Kidney (tissue), 14 donors: ENCODE results near the gene SUN2. TPM values are rescaled to one million over a fixed set of nuclear protein-coding genes. Genes with fewer than 3 reads are reported as not detected.

Experiments used
- DNase-seq, 5 donors: peaks; one replicate each; pipeline ENCODE4 v3.0.0-alpha.2; 2013 to 2020
- FAIRE-seq: peaks from 2 replicates; lab custom pipeline; 2012; peaks lifted over from hg19 to GRCh38; lab: Jason Lieb, UNC
- H3K27ac ChIP-seq, 2 donors: one replicate each; pipeline ENCODE4 v1.7.0; 2013; ENCODE audit warnings: low read depth in 2 of 2, low read length in 2 of 2, inconsistent platforms in 1 of 2
- H3K27me3 ChIP-seq: one replicate; pipeline ENCODE4 v1.7.1; 2013; ENCODE audit warnings: low read length, inconsistent platforms; ENCODE audit not compliant: control insufficient read depth, insufficient read depth
- H3K36me3 ChIP-seq, 3 donors: one replicate each; pipeline versions ENCODE4 v1.7.0 to v1.7.1; 2013; ENCODE audit warnings: low read length in 3 of 3, control low read depth in 1 of 3, inconsistent platforms in 1 of 3; ENCODE audit not compliant: insufficient read depth in 3 of 3, control insufficient read depth in 2 of 3
- H3K4me1 ChIP-seq, 3 donors: one replicate each; pipeline versions ENCODE4 v1.7.0 to v1.7.1; 2013; ENCODE audit warnings: low read length in 3 of 3, inconsistent platforms in 1 of 3, low read depth in 1 of 3; ENCODE audit not compliant: control insufficient read depth in 2 of 3, insufficient read depth in 2 of 3
- H3K4me3 ChIP-seq, 3 donors: one replicate each; pipeline versions ENCODE4 v1.7.0 to v1.8.1; 2013; ENCODE audit warnings: low read length in 3 of 3, control low read depth in 1 of 3, inconsistent platforms in 1 of 3
- H3K9ac ChIP-seq, 3 donors: one replicate each; pipeline versions ENCODE4 v1.7.0 to v1.7.1; 2013; ENCODE audit warnings: low read length in 3 of 3, control low read depth in 1 of 3, inconsistent platforms in 1 of 3
- H3K9me3 ChIP-seq, 3 donors: one replicate each; pipeline versions ENCODE4 v1.7.0 to v1.7.1; 2013; ENCODE audit warnings: low read length in 3 of 3, control low read depth in 1 of 3, inconsistent platforms in 1 of 3; ENCODE audit not compliant: control insufficient read depth in 2 of 3, insufficient read depth in 1 of 3
- CTCF ChIP-seq: IDR thresholded peaks from 3 replicates; pipeline ENCODE4 v1.5.1; 2012; ENCODE audit warnings: mild to moderate bottlenecking, moderate library complexity, borderline replicate concordance; ENCODE audit not compliant: insufficient read depth; ENCODE audit errors: extremely low read depth
- intact Hi-C: fragments of 100-400 bp; cut with DNase I; formaldehyde crosslinking; loops from one replicate; pipeline ENCODE4 v1.11.1; 2022
- polyA plus RNA-seq: library from polyadenylated mRNA; stranded (reverse); fragments of 350-450 nt; fragmentation: Illumina TruSeq; extraction: RNeasy Lipid Tissue Mini Kit (QIAGEN cat#74804); gene quantifications from one replicate; pipeline ENCODE4 v1.2.3, GENCODE V29; 2014; ENCODE audit warnings: low read depth, low replicate concordance; ENCODE audit not compliant: insufficient read depth
- total RNA-seq: library from RNA; stranded (reverse); fragmentation: NEBNext Ultra II Directional; extraction: Animal tissue kit (Norgen Biotek cat#: 25700); gene quantifications from one replicate; pipeline ENCODE4 v1.2.1, GENCODE V29; 2021
- donor health status: control.
- donor health status: control.
- donor health status: control.
- donor health status: control.
- donor health status: control.
- donor health status: DM: yes; HTN: yes; CAD: no.
- donor health status: Normal renal cell carcinoma (clear cell type).

The SUN2 gene
- total and polyA plus RNA-seq, 2 donors from 2014 or later, result 41.7 to 199 TPM

DNA sequence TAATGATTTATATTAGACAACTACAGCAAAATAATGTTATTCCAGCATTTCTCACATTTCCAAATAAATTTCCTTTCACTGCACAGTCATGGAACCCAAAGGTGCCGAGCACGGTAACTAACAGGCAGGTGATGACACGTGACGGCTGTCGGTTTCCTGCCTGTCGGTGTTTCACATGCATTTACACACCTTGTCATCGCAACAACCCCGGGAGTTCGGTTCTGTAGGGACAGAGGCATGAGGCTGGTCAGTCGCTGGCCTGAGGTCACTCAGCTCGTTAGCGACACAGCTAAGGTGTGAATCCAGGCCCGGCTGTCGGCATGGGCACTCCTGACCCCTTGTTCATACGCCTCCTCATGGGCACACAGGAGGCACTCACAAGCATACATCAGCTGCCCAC is 28.2 kb upstream of the SUN2 start:
- Histone ChIP-seq H3K9me3 (no peaks in the 10 kb centered on the region), H3K36me3 (no peaks in the 10 kb centered on the region), H3K4me3 (no peak overlapping the region), H3K9ac (no peak overlapping the region), H3K27ac (no peak overlapping the region), H3K27me3 (no peaks in the 10 kb centered on the region), H3K4me1 (peaks cover 0 to 6% (median 0%) of the 10 kb centered on the region in 3 donors)
- FAIRE-seq (no peak), DNase-seq (no peak)
- no peak for TF ChIP-seq CTCF
- intact Hi-C loops, result no loop called here

- Histone ChIP-seq H3K4me1 (peaks cover 0 to 6% (median 0%) of the 10 kb centered on the region in 3 donors), H3K9me3 (no peaks in the 10 kb centered on the region), H3K36me3 (no peaks in the 10 kb centered on the region), H3K27me3 (no peaks in the 10 kb centered on the region), H3K27ac (no peak overlapping the region), H3K4me3 (no peak overlapping the region), H3K9ac (no peak overlapping the region)
- no peak for FAIRE-seq
- intact Hi-C loops, result no loop called here
- no peak for TF ChIP-seq CTCF
- DNase-seq, result no peak
Measured at GRCh38 chr22:38783095-38783615, 27.4 kb upstream of the SUN2 start.

GRCh38 chr22:38782402-38783094 is 26.8 kb upstream of the SUN2 start:
- H3K27me3 ChIP-seq, result no peaks in the 10 kb centered on the region
- intact Hi-C loops, result no loop called here
- no peaks in the 10 kb centered on the region for H3K9me3 ChIP-seq
- DNase-seq (no peak), FAIRE-seq (no peak)
- no peak overlapping the region for H3K4me3 ChIP-seq
- H3K36me3 ChIP-seq, result no peaks in the 10 kb centered on the region
- no peak overlapping the region for H3K9ac ChIP-seq
- H3K27ac ChIP-seq, result no peak overlapping the region
- no peak for TF ChIP-seq CTCF
- peaks cover 0 to under 1% (median 0%) of the 10 kb centered on the region in 3 donors for H3K4me1 ChIP-seq

GRCh38 chr22:38781033-38781432 is 25.2 kb upstream of the SUN2 start:
- H3K9me3 ChIP-seq, result no peaks in the 10 kb centered on the region
- H3K4me3 ChIP-seq, result no peak overlapping the region
- DNase-seq (no peak), FAIRE-seq (no peak)
- no peaks in the 10 kb centered on the region for H3K36me3 ChIP-seq
- H3K4me1 ChIP-seq, result no peaks in the 10 kb centered on the region
- intact Hi-C loops, result no loop called here
- H3K9ac ChIP-seq, result no peak overlapping the region
- no peak for TF ChIP-seq CTCF
- H3K27me3 ChIP-seq, result no peaks in the 10 kb centered on the region
- H3K27ac ChIP-seq, result no peak overlapping the region
